Measurements from ENCODE around the gene PDCD1. TPM values are rescaled to one million over a fixed set of nuclear protein-coding genes. Genes with fewer than 3 reads are reported as not detected.

The PDCD1 gene
- total RNA-seq, 1 experiment from 2014 or later = 0.22 TPM

GRCh38 chr2:241868661-241869081 is 10.0 kb upstream of the PDCD1 start:
- Histone ChIP-seq H3K9ac (ENCODE audit: low read length) (no peak overlapping the region), H3K4me3 (replicated peaks in 1 of 2; ENCODE audit: low read depth in 1 of 2, low read length in 2 of 2) (no peak overlapping the region), H4K20me1 (ENCODE audit: insufficient read depth) (no peaks in the 10 kb centered on the region), H3K36me3 (ENCODE audit: control insufficient read depth in 1 of 2, insufficient read depth in 2 of 2, low read length in 2 of 2) (no peaks in the 10 kb centered on the region), H3K4me2 (ENCODE audit: low read length) (no peak overlapping the region), H3K9me2 (ENCODE audit: insufficient read depth) (no peaks in the 10 kb centered on the region), H3K9me3 (ENCODE audit: control insufficient read depth in 1 of 2, insufficient read depth in 1 of 2, low read depth in 1 of 2, low read length in 2 of 2) (peaks cover 0 to 9% of the 10 kb centered on the region in 2 experiments; a peak in 1 of 4 replicates), H2AFZ (ENCODE audit: low read depth, low read length, poor library complexity, severe bottlenecking) (no peak overlapping the region), H3K27ac (ENCODE audit: low read depth, low read length) (no peak overlapping the region), H3K27me3 (ENCODE audit: insufficient read depth, low read length) (no peaks in the 10 kb centered on the region), H3K79me2 (ENCODE audit: insufficient read depth, low read length) (no peaks in the 10 kb centered on the region), H3K4me1 (ENCODE audit: control insufficient read depth in 1 of 2, insufficient read depth in 2 of 2, low read length in 2 of 2) (no peaks in the 10 kb centered on the region)
- RAD21 ChIA-PET (ENCODE audit: low non-redundant PET in 1 of 2, low total read pairs in 2 of 2, uncharacterized antibody in 2 of 2, unreplicated experiment in 2 of 2) = no interaction called here
- intact Hi-C loops (cut with micrococcal nuclease) = no loop called here
- CTCF ChIA-PET = interaction anchor here (1.3 kb wide), 1 partner anchor 31 kb away, joined by 3 read pairs; no protein-coding TSS in a partner anchor
- DNase-seq (ENCODE audit: low read depth, low spot score) (no peak), ATAC-seq (no peak)
- no TSS peak for BruUV-seq (replicated peaks)
- POLR2A ChIA-PET = no interaction called here
- no peak for TF ChIP-seq RAD21 (IDR thresholded peaks at IDR 0.05; ENCODE audit: low read depth)
- no peak for TF ChIP-seq EZH2 (IDR thresholded peaks at IDR 0.05)
- TF ChIP-seq EGR1 (IDR thresholded peaks at IDR 0.05; ENCODE audit: low read depth) = no peak
- TF ChIP-seq TCF7L2 (IDR thresholded peaks at IDR 0.05; ENCODE audit: borderline replicate concordance, extremely low read depth, insufficient read depth, insufficient read length) = no peak
- no peak for TF ChIP-seq ZBTB33 (IDR thresholded peaks at IDR 0.05; ENCODE audit: extremely low read depth, insufficient replicate concordance, low read length)
- no peak for TF ChIP-seq POLR2AphosphoS5 (IDR thresholded peaks at IDR 0.05; ENCODE audit: low read depth, low read length)
- no peak for TF ChIP-seq ATF3 (IDR thresholded peaks at IDR 0.05)
- TF ChIP-seq POLR2A (IDR thresholded peaks at IDR 0.05; ENCODE audit: borderline replicate concordance, extremely low read depth, insufficient read depth, insufficient read length) = no peak
- no peak for TF ChIP-seq JUND (IDR thresholded peaks at IDR 0.05)
- TF ChIP-seq CBX3 (IDR thresholded peaks at IDR 0.05; ENCODE audit: low read depth) = no peak
- TF ChIP-seq SIN3A (IDR thresholded peaks at IDR 0.05; ENCODE audit: low read depth) = no peak
- TF ChIP-seq MAX (IDR thresholded peaks at IDR 0.05) = no peak
- no peak for TF ChIP-seq SRF (IDR thresholded peaks at IDR 0.05; ENCODE audit: low read depth)
- TF ChIP-seq ZFX (IDR thresholded peaks at IDR 0.05) = no peak

Data from HCT116 (cell line).